ENCODE results near the gene OCRL.

OCRL gene

DNA sequence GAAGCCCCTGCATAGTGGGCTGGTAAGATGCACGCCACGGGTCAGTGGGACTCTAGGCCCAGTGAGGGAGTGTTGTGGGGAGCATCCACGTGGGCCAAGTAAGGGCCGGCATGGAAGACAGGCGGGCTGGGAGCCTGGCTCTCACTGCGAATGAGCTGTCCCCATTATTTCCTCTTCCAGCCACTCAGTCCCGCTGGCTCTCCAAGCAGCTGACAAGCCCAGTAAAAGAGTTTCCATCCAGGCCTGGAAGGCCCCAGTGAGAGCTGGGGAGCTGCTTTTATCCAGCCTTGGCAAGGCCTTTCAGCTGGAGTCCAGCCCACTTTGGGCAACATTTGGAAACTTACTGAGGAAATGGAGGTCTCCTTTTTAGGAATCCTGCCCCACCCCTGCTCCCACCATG, 89.8 kb downstream of the OCRL start:
- in situ Hi-C loops (cut with MboI; ENCODE audit: low sequenced_read_pairs): loop anchor here (10.0 kb wide), 1 partner anchor 95 kb away; no protein-coding TSS in a partner anchor

DNA sequence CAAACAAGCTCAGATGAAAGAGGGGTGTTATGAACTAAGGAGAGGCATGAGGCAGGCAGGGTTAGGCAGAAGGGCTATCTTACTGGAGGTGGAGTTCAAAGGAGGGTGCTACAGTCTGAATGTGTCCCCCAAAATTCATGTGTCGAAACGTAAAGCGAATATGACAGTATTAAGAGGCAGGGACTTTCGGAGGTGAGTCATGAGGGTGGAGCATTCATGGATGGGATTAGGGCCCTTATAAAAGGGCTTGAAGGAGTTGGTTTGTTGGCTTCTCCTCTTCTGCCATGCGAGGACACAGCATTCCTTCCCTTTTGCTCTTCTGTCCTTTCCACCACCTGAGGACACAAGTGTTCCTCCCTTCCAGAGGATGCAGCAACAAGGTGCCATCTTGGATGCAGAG, 91.8 kb downstream of the OCRL start:
- in situ Hi-C loops (cut with MboI; ENCODE audit: low sequenced_read_pairs): loop anchor here (10.0 kb wide), 1 partner anchor 93 kb away; no protein-coding TSS in a partner anchor

DNA sequence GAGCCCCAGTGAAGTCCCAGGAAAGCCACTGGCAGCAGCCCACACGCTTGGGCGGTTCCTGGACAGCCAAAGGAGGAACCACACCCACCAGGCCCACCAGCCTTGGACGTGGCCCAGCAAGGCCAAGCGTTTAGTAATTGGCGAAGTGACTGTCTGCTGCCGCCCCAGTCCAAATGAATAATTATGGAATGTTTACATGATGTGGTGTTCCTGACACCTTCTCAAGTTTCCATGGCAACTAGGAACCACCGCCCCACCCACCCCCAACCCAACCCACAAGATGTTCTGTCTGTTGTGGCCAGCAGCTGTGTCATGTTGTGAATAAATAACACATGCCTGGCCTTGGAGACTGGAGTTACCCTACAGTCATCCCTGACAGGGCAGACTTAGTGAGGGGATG, 92.4 kb downstream of the OCRL start:
- in situ Hi-C loops (cut with MboI; ENCODE audit: low sequenced_read_pairs): loop anchor here (10.0 kb wide), 1 partner anchor 92 kb away; no protein-coding TSS in a partner anchor

DNA sequence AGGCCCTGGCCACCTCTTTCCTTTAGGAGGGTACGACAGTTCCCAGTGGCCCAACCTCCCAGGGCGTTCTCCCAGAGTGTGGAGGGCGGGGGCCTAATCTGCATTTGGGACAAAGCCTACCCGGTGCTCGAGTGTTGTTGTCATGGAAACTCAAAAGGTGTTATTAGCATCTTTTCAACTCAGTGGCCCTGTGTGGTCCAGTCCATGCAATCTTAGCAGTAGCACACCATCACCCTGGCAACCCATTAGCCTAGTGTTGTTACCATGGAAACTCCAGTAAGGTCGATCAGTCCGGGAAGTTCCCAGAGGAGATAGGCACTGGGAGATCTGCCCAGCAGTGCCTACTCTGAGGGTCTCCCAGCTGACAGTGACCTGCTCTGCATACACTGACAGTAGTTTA, 94.5 kb downstream of the OCRL start:
- in situ Hi-C loops (cut with MboI; ENCODE audit: low sequenced_read_pairs): loop anchor here (10.0 kb wide), 1 partner anchor 90 kb away; no protein-coding TSS in a partner anchor

DNA sequence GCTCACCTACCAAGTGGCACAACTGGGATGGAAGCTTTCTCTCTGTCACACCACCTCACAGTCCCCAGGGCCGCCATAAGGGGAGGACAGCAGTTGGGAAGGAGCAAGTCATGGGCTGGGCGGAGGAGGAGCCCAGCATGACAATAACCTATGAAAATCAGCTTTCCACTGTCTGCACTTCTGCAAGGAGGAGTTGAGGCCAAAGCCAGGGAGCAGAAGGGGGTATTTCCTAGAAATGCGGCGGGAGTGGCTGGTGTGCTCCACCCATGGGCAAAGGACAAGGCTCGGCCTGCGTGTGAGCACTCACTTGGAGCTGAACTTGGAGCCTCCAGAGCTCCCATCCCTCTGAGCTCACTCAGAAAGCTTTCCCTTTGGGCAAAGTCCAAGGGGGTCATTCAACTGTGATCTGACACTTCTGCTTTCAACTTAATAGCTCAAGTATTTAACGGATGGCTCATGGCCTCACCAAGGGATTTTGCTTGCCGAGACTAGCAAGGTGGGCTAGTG, 96.2 kb downstream of the OCRL start:
- in situ Hi-C loops (cut with MboI; ENCODE audit: low sequenced_read_pairs): loop anchor here (10.0 kb wide), 1 partner anchor 89 kb away; no protein-coding TSS in a partner anchor

DNA sequence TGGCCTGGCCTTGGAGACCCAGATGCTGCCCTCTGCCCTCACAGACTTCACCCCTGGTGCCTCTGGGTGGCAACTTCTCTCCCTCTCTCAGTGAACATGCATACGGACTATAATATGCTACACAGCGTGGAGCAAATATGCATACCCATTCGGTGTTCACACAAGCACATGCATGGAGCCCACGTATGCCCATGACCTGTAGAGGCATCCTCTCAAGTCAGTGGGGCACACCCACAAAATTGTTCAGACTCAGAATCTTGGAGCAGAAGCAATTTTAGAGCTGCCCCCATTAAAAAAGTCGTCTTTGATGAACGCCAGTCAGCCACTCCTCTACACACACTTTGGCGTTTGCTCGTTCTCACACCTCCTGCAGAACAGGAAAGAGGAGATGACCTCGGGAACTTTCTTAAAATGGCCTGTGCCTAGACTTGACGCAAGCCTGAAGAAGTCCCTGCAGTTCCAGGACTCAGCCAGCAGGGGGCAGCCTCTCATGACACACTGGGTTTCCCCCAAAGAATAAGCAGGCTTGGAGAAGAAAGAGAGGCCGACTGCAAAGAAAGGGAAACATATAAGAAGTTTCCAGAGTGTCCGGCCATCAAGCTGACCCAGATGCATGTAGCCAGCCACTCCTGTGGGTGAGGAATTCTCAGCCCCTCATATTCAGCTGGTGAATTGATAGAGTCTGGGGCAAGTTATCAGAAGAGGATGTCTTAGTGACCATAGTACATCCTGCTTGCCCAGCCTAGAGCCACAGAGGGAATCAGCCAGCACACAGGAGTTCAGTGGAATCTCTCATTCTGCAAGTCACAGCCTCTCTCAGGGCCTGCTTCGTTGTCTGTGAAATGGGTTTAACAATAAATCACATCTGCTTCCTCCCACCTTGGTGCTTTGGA, 97.4 kb downstream of the OCRL start:
- in situ Hi-C loops (cut with MboI; ENCODE audit: low sequenced_read_pairs): loop anchor here (10.0 kb wide), 1 partner anchor 87 kb away; no protein-coding TSS in a partner anchor

DNA sequence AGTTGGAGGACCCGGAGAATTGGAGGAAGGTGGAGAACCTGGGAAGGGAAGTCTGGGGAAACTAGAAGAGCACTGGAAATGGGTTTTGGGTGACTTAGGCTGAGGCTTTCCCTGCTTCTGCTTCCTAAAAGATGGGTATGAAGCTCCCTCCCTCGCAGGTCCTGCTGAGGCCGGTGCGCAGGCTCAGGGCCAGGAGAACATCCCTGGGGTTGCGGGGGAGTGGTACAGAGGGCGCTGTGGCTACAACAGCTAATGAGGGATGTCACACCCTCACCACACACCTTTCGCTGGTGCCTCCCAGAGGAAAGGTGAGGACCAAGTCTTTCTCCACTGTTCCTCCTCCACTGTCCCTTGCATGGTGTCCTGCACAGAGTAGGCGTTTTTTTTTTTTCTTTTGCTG, 98.9 kb downstream of the OCRL start:
- in situ Hi-C loops (cut with MboI; ENCODE audit: low sequenced_read_pairs): loop anchor here (10.0 kb wide), 1 partner anchor 86 kb away; no protein-coding TSS in a partner anchor

DNA sequence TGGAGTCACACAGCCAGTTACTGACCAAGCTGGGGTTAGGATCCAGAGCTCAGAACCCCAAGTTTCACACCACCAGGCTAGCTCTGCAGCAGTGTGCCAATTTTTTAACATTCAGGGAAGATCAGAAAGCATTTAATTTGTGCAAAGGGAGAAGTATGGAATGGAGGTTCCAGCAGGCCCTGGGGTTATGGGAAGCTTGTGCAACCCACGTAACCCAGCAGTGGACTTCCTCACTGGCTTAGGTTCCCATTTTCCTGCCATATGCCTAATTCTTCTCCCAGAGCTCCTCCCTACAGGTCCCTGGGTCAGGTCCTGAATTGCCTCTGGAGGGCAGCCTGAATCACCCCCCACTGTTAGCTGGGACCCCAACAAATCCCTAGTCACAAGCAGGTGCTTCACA, 100.7 kb downstream of the OCRL start:
- in situ Hi-C loops (cut with MboI; ENCODE audit: low sequenced_read_pairs): no loop called here

DNA sequence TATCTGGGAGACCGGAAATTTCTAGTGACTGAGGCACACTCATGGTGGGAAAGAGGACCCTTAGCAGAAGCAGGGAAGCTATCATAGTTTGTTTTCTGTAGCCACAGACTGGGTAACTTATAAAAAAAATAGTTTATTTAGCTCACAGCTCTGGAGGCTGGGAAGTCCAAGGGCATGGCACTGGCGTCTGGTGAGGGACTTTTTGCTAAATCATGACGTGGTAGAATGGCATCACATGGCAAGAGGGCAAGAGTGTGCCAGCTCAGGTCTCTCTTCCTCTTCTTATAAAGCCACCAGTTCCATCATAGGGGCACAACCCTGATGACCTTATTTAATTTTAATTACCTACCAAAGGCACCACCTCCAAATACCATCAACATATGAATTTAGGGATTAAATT, 101.4 kb downstream of the OCRL start:
- in situ Hi-C loops (cut with MboI; ENCODE audit: low sequenced_read_pairs): no loop called here

DNA sequence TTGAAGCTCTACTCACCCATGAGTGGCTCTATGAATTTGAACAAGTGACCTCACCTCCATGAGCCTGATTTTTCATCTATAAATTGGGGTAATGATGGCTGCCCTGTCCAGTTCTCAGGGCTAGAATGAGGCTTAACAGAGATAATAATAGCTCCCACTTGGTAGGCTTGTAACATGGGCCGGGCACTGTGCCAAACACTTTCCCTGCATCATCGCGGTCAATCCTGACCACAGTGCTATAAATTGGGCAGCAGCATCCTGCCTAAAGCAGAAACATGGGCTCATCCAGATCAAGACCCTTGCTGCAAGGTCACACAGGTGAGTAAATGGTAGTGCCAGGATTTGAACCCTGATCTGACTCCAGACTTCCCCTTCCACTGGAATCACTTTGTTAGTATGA, 101.9 kb downstream of the OCRL start:
- in situ Hi-C loops (cut with MboI; ENCODE audit: low sequenced_read_pairs): no loop called here
